NCI-H128 (cell line): ENCODE measurements around the gene SV2B.

Experiments used
- DNase-seq: peaks from one replicate; lab custom pipeline; 2025; ENCODE audit not compliant: unreplicated experiment; lab: John Stamatoyannopoulos, UW

Gene SV2B

DNA sequence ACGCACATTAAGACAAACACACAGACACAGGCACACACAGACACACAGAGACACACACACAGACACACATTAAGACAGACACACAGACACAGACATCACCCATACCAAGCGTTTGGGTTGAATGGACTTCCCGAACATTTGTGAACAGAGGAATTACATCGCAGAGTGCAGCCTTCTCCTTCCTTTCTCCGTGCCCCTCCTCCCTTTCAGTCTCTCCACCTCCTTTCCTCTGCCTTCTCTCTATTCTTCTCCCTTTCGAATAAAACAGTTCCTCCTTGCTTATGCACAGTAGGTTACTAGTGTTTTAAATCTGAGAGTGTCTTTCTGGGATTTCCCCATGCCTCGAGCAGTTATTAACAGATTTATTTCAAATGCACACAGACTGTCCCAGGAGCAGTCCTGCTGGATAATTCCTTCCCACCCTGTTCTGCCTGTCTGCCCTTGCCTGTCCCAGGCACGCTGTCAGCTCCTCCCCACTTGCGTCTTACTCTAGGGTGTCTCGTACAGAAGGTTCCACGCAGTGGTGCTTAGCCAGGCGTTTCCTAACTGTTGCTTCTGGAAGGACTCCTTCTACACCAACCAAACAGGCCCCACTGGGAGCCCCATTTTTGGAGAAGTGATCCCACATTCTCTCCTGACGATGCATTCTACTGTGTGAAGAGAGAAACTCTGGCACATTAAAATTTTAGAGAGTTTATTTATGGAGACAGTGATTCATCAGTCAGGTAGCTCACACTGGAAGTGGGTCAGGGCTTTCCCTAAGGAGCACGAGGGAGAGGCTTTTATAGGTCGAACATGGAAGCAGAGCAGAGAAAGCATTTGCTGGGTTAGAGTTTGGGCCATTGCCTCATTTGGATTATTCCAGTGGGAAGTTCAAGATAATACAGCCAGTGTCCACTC is 163.8 kb downstream of the SV2B start:
- DNase-seq: no peak

DNA sequence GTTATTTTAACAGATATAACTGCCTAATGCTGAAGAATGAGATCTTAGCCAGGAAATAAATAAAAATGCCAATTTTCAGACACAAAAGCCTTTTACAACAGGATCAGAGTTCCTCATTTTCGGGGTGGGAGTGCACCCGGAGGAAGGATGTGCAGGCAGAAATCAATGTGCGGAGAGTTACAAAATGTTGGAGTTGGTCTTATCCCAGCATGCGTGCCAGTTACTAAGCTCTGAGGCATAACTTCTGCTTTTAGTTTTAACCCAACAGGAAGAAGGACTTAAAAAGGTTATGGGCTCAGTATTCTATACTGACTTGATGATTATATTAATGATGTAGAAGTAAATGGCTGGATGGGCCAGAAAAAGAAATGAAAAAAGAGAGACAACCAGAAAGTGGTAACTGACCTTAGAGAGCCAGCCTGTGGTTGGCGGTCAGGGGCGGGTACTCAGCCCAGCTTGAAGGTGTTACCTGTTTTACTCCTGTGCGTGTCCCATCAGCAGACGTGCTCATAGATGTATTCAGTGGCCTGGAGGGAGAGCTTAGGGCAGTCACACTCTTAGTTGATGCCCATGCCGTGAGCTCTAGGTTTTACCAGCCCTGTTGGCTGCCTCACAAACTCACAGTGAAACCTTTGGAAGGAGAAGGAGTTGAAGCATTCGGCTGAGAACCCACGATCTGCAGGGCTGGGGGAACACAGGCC is 164.7 kb downstream of the SV2B start:
- DNase-seq: no peak

DNA sequence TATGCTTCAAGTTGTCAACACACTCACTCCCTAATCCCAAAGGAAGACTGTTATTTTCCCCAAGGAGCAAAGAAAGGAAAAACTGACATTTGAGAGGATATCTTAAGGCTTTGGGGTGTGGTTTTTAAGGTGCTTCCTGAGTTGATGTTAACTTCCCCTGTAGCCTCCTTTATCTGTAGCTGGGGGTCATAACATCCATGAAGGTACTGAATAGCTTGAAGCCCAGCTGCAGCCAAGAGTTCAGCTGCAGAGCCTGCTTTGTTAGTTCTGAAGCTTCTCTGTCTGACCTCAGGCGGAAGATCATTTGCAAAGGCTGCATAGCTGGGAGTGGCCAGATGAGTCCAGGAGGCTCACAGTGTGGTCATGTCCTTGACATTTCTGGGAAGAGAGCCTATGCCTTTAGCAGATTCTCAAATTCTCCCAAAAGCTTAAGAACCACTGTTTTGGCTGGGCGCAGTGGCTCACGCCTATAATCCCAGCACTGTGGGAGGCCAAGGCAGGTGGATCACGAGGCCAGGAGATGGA is 165.4 kb downstream of the SV2B start:
- no peak for DNase-seq

DNA sequence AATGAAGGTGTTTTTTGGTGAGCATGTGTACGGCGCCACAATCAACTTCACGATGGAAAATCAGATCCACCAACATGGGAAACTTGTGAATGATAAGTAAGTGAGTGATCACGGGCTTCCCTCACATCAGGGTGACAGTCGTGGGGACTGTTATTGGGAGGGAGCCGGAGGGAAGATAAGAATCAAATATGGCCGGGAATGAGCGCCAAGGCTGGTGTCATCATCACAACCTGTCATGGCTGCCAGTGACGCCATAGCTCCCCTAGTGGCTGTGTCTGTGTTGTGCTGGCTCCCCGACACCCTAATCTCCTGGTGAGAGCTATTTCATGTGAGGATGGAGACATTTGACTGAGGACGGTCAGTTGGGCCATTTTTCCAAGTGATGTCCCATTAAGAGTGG is 168.5 kb downstream of the SV2B start:
- no peak for DNase-seq

DNA sequence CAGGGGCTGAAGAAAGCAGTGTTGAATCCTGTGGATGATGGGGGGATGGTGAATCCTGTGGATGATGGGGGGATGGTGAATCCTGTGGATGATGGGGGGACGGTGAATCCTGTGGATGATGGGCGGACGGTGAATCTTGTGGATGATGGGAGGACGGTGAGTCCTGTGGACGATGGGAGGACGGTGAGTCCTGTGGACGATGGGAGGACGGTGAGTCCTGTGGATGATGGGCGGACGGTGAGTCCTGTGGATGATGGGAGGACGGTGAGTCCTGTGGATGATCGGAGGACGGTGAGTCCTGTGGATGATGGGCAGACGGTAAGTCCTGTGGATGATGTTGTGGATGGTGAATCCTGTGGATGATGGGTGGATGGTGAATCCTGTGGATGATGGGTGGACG is 170.7 kb downstream of the SV2B start:
- DNase-seq: no peak

DNA sequence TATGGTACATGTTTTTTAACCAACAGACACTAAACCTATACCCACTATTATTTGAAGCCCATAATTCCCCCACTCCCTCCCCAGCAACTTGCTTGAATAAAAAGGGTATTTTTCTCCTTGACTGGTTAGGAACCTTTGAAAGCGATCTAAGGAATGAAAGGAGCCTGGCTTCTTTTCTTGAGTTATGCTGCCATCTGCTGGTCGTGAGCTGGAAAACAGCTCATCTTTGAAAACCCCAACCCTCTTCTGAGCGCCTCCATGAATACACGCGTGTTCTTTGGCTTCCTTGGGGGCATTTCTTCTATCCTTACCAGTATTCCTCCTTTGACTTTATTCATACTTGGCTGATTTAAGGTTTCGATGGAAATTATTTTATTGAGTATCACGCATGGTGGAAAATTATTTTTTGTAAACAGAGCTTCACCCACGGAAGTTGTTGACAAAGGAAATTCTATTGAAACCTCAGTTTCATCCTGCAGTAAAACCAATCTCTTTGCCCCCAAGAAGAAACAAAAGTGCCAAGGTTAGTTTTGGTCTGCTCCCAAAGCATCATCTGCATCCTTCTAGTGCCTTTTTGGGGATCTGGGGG is 171.6 kb downstream of the SV2B start:
- DNase-seq: peak; percentile 55

DNA sequence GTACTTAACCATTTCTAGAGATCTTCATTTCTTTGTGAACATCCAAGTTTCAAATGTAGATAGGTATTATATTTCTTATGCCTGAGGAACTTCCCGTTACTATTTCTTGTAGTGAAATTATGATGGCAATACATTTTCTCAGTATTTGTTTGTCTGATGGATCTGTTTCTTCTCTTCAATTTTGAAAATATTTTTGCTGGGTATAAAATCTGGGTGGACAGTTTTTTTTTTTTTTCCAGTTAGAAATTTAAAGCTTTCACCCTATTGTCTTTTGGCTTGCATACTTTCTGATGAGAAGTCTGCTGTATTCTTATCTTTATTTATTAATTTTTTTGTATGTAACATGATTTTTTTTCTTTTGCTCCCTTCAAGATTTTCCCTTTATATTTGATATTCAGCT is 175.8 kb downstream of the SV2B start:
- no peak for DNase-seq

DNA sequence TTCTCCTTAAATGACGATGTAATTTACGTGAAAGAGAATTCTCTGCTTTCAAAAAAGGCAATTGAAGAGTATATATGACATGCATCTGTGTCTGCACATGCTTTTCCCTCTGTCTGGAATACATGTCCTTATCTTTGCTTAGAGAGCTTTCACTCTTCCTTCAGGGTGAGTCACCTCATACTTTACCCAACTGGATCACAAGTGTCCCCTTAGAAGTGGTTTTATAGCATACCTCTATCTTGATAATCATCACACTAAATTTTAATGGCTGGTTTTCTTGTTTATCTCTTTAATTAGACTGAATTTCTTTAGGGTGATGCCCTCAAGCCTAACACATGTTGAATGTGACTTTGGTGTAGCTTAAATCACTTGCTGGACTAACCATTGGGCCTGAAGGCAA is 178.9 kb downstream of the SV2B start:
- DNase-seq: no peak

DNA sequence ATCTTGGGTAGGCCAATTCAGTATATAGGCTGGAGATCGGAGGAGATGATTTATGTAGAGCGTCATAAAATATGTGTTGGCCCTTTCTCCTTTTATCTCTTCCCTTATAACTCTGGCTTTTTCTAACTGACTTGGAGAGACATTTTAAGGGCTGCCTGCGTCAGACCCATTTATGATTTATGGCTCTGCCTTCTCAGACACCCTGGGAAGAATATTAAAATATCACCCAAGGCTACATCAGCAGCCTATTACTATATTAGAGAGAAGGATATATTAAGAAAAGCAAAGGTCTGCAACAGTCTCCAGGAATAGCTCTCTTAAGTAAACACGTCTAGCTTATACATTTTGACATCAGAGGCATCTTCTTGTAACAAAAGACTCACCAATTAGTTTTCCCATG is 179.4 kb downstream of the SV2B start:
- DNase-seq: no peak

DNA sequence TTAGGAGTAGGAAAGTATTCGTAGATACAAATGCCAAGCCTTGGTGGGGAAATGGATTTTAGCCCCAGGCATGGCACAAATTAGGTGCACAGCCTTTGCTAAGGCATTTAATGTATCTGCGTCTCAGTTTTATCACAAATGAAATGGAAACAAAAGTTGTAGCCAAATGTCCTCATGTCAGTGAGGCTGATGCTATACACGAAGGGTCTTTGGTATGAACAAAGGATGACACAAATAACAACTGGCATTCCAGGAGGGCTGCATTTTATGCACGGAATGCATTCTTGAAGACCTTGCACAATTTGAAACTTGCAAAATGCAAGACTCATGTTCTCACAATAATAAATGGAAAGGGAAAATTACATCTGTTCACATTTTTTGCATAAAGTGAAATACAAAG is 181.9 kb downstream of the SV2B start:
- no peak for DNase-seq

DNA sequence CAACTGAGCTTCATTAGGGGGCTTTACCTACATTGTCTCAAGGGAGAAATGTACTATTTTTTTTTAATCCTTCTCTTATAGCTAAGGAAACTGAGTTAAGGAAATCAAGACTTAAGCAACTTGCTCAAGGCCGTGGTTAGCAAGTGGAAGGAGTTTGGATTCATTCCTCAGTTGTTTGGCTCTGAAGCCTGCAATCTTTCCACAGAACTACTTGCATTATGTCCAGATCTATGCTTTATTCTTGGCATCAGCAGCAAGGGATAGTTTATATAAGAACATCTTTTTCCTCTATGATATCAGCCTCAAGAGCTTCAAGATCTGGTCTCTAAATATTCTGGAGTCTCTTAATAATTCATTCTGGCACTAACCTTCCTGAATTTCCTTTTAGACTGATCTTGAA is 182.4 kb downstream of the SV2B start:
- no peak for DNase-seq

DNA sequence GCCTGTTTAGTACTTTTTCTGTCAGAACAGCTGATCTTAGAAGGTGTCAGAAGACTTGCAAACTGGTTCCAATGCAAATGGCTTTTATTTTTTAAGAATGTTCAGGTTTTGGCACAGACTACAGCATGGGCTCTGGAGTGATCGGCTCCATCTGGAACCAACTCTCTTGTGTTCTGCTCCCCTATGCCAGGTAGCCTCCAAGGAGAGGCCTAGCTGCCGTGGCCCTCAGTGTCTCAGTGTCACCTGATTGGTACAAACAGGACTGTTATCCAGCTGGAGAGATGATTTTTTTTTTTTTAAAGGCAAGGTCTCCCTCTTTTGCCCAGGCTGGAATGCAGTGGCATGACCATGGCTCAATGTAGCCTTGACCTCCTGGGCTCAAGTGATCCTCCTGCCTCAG is 183.1 kb downstream of the SV2B start:
- DNase-seq: no peak

DNA sequence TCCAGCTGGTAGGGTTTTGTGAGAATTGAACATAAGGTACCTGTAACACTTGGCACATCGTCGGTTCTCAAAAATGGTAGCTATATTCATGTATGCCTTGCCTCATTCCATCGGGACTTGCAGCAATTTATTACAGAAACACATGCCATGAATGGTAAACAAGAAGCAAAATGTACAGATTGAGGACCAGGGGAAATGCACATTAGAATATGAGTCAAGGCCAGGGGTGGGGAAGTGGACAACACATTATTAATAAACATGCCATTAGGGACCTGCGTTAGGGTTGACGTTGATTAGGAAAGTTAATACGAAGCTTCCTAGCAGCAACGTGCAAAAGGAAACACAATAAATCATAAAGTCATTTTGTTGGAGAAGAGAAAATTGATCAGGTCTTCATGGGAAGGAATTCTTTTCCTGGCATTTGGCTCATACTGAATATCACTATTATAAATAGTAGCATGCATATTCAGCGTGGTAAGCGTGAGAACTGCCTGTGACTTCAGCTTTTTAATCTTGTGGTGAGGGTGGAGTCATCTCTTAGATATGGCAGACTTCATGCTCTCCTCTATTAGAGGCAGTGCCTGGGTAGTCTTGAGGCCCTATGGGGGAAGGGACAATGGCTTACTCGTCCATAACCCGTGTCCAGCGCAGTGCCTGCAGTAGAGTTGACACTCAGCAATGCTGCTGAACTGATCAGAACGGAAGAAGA is 184.9 kb downstream of the SV2B start:
- DNase-seq: no peak

DNA sequence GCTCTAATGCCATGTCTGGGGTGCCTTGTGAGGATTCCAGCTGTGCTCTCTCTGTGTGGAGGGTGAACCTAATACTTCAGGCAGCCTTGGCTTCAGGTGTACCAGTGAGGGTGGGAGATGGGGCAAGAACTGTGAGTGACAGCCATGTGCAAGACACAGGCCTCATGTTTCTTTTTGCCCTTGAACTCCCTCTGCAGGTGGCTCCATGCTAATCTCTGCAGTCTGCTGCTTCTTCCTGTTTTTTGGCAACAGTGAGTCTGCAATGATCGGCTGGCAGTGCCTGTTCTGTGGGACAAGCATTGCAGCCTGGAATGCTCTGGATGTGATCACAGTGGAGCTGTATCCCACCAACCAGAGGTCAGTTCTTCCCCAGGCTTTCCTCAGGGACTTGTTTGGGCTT is 189.3 kb downstream of the SV2B start:
- no peak for DNase-seq

DNA sequence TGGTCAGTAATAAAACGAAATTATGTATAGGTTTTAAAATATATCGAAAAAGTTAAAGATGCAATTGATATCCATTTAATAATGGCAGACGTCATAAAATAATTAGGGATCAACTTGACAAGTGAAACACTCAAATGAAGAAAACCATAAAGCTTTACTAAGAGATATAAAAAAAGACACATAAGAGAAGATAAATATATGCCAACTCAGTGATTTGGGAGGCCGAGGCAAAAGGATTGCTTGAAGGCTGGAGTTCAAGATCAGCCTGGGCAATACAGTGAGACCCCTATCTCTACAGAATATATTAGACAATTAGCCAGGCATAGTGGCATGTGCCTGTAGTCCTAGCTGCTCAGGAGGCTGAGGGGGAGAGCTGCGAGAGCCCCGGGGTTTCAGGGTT is 190.5 kb downstream of the SV2B start:
- no peak for DNase-seq

DNA sequence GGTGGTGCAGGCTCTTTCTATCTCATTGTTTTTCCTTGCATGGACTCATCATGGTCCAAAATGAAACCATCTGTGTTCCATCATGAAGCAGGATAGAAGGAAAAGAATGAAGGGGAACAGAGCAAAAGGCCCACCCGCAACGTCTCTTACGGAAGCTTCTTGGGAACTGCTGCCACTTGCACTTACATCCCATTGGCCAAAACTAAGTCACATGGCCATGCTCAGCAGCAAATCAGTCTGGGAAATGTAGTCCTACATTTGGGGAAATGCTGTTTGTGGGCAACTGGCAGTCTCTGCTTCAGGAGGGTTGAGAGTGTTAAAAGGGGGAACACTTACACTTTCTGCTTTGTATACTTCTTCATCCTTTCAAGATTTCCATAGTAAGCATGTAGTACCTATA is 191.6 kb downstream of the SV2B start:
- no peak for DNase-seq

DNA sequence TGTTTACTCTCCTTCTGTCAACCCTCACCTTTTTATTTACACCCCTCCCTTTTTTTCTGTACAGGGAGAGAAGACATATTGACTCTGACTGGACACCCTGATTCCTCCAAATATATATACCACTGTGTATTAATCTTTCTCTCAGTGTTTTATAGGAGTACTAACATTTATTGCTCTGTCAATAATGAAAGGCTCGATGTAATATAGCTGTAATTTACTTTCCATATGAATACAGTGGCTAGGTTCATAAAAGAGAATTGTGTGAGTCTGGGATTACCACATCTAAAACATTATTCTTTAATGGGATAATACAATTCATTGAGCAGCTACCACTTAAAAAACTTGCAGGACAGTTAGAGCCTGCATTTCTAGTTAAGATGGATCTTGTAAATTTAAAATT is 194.3 kb downstream of the SV2B start:
- DNase-seq: no peak

DNA sequence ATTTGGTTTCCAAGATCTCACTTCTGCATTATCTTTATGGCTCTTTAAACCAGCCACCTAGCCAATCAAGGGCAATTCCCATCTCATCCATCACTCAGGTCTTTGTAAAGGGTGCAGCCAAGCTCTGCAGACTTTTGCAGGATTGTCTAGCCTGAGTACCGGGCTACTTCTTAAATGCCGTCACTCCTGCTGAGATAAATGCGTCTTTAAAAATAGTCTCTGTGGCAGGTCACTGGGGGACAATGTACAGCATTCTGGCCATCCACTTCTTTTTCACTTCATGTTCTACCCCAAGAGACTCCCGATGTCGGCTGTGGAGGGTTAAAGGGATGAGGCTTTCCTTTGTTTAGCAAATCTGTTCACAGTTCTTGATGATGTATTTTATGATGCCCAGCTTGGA is 194.7 kb downstream of the SV2B start:
- no peak for DNase-seq

DNA sequence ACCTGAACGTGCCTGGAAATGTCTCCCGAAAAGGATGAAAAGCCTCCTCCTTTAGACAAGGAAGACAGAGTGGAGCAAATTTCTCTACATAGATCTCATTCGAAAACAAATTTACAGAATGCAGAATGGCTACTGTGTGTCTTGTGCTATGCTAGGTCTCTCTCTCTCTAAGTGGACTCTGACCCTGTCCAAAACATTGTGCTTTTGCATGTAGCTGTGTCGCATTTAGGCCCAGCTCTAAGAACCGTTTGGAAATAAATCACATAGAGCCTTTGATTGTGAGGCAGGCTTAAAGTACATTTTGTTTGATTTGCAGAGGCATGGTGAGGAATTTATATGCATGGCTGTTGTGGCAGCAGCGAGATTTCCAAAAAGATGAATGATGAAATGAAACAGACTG is 198.0 kb downstream of the SV2B start:
- no peak for DNase-seq

DNA sequence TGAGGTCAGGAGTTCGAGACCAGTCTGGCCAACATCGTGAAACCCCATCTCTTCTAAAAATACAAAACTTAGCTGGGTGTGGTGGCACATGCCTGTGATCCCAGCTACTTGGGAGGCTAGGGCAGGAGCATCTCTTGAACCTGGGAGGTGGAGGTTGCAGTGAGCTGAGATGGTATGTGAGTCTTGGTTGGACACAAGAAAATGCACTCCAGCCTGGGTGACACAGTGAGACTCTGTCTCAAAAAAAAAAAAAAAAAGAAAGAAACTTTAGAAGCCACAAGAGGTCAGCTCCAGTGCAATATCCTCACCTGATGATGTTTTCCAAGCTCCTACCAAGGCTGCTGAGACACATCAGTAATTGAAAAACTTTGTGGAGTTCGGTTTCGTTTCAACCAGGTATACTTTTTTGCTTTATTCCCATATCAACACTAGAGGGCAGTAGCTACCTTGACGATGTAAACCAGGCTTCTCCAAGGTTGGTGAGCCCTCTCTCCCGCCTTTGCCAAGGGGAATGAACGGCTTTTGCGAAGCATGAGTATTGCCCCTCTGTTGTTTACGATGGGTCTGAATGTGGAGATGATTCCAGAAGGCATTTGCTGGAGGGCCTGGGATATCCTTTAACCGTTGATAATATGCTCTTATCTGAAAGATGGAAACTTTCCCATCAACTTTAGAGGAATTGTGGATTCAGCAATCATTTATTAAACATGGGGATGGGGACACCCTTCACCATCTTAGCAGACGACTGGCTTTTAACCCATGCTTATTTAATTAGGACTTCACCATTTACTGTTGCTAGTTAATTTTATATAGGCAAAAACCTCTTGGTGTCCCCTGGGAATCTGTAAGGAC is 202.8 kb downstream of the SV2B start:
- peak; percentile 41 for DNase-seq
